NT2/D1 (cell line): ENCODE data around the gene CTSD.

Source experiments
- DNase-seq: peaks from one replicate; pipeline ENCODE4 v3.0.0-alpha.2; 2011; ENCODE audit warnings: low read depth, low spot score
- H3K27me3 ChIP-seq: 2 replicates; pipeline ENCODE4 v1.6.0; 2011; ENCODE audit warnings: mild to moderate bottlenecking; ENCODE audit not compliant: insufficient read length, insufficient read depth
- H3K36me3 ChIP-seq: 2 replicates; pipeline ENCODE4 v1.6.1; 2011; ENCODE audit warnings: mild to moderate bottlenecking, low read length, mixed read lengths; ENCODE audit not compliant: insufficient read depth, insufficient read length
- H3K4me1 ChIP-seq: 2 replicates; pipeline ENCODE4 v1.5.1; 2011; ENCODE audit not compliant: insufficient read depth, insufficient read length
- H3K4me3 ChIP-seq: 2 replicates; pipeline ENCODE4 v1.5.1; 2011; ENCODE audit warnings: low read depth; ENCODE audit not compliant: insufficient read length
- H3K9ac ChIP-seq: 2 replicates; pipeline ENCODE4 v1.6.0; 2011; ENCODE audit warnings: low read depth; ENCODE audit not compliant: insufficient read length
- H3K9me3 ChIP-seq: 2 replicates; pipeline ENCODE4 v1.5.1; 2011; ENCODE audit warnings: mild to moderate bottlenecking, low read length; ENCODE audit not compliant: insufficient read depth
- SUZ12 ChIP-seq: IDR thresholded peaks from 2 replicates; pipeline ENCODE4 v1.6.1; 2011; ENCODE audit not compliant: insufficient read length, insufficient read depth; ENCODE audit errors: extremely low read depth
- YY1 ChIP-seq: IDR thresholded peaks from 2 replicates; pipeline ENCODE4 v1.6.1; 2011; ENCODE audit not compliant: insufficient read length, insufficient read depth
- ZNF274 ChIP-seq: IDR thresholded peaks from 2 replicates; pipeline ENCODE4 v1.6.1; 2011; ENCODE audit warnings: mild to moderate bottlenecking, low read depth, low read length

The CTSD gene

GRCh38 chr11:1750840-1751530 lies 12.7 kb downstream of the CTSD start:
- no peak for DNase-seq
- Histone ChIP-seq H3K4me3 (no peak overlapping the region), H3K4me1 (peaks cover 19% of the 10 kb centered on the region), H3K9me3 (peaks cover under 1% of the 10 kb centered on the region; the same call in 1 of the 2 replicates), H3K9ac (no peak overlapping the region), H3K27me3 (peaks cover 27% of the 10 kb centered on the region), H3K36me3 (peaks cover 42% of the 10 kb centered on the region)
- no peak for TF ChIP-seq ZNF274
- no peak for TF ChIP-seq YY1
- TF ChIP-seq SUZ12 = no peak

- Histone ChIP-seq H3K9ac (peak within 1 kb of the TSS; percentile 66), H3K36me3 (peaks cover 37% of the 10 kb centered on the region), H3K4me1 (peaks cover 18% of the 10 kb centered on the region), H3K9me3 (peaks cover 5% of the 10 kb centered on the region; the same call in 1 of the 2 replicates), H3K4me3 (peak within 1 kb of the TSS; percentile 18), H3K27me3 (peaks cover 27% of the 10 kb centered on the region)
- DNase-seq = no peak
- no peak for TF ChIP-seq ZNF274
- no peak for TF ChIP-seq YY1
- no peak for TF ChIP-seq SUZ12
Measured at GRCh38 chr11:1750481-1750839, 13.3 kb downstream of the CTSD start, which contains the start of gene IFITM10. TSS of gene IFITM10 (minus strand) at chr11:1750595. CDS start at chr11:1750442, 153 bp downstream.

GRCh38 chr11:1749395-1750351 lies 14.1 kb downstream of the CTSD start:
- peak overlapping the region; percentile 66 for H3K9ac ChIP-seq
- H3K36me3 ChIP-seq = peaks cover 29% of the 10 kb centered on the region
- H3K9me3 ChIP-seq = peaks cover 5% of the 10 kb centered on the region; the same call in 1 of the 2 replicates
- peaks cover 27% of the 10 kb centered on the region for H3K27me3 ChIP-seq
- TF ChIP-seq YY1 (no peak), ZNF274 (no peak), SUZ12 (no peak)
- DNase-seq = no peak
- H3K4me1 ChIP-seq = peaks cover 18% of the 10 kb centered on the region
- peak overlapping the region; percentile 36 for H3K4me3 ChIP-seq

GRCh38 chr11:1748636-1749394 lies 14.9 kb downstream of the CTSD start:
- Histone ChIP-seq H3K4me1 (peaks cover 18% of the 10 kb centered on the region), H3K9me3 (peaks cover 5% of the 10 kb centered on the region; the same call in 1 of the 2 replicates), H3K9ac (peak overlapping the region; percentile 66), H3K27me3 (peaks cover 27% of the 10 kb centered on the region), H3K4me3 (peak overlapping the region; percentile 36), H3K36me3 (peaks cover 23% of the 10 kb centered on the region)
- DNase-seq = no peak
- TF ChIP-seq SUZ12 (peak; percentile 16), ZNF274 (no peak)

GRCh38 chr11:1747753-1748635 lies 15.7 kb downstream of the CTSD start:
- peaks cover 5% of the 10 kb centered on the region; the same call in 1 of the 2 replicates for H3K9me3 ChIP-seq
- H3K27me3 ChIP-seq = peaks cover 30% of the 10 kb centered on the region
- no peak for TF ChIP-seq ZNF274
- TF ChIP-seq SUZ12 = no peak
- H3K4me3 ChIP-seq = no peak overlapping the region
- no peak for DNase-seq
- peaks cover 18% of the 10 kb centered on the region for H3K4me1 ChIP-seq
- peaks cover 16% of the 10 kb centered on the region for H3K36me3 ChIP-seq
- H3K9ac ChIP-seq = peak overlapping the region; percentile 66

GRCh38 chr11:1746956-1747752 lies 16.6 kb downstream of the CTSD start:
- TF ChIP-seq YY1 (no peak), SUZ12 (no peak), ZNF274 (no peak)
- DNase-seq = no peak
- Histone ChIP-seq H3K9me3 (peaks cover 5% of the 10 kb centered on the region; the same call in 1 of the 2 replicates), H3K36me3 (peaks cover 7% of the 10 kb centered on the region), H3K27me3 (peaks cover 38% of the 10 kb centered on the region), H3K9ac (no peak overlapping the region), H3K4me3 (no peak overlapping the region), H3K4me1 (peaks cover 18% of the 10 kb centered on the region)
